T-helper 1 cell (primary cell): ENCODE data around the gene RALGAPA2.

Experiments used
- DNase-seq, 5 donors: peaks; one replicate each; pipeline ENCODE4 v3.0.0-alpha.2; 2012 to 2020

Gene RALGAPA2

DNA sequence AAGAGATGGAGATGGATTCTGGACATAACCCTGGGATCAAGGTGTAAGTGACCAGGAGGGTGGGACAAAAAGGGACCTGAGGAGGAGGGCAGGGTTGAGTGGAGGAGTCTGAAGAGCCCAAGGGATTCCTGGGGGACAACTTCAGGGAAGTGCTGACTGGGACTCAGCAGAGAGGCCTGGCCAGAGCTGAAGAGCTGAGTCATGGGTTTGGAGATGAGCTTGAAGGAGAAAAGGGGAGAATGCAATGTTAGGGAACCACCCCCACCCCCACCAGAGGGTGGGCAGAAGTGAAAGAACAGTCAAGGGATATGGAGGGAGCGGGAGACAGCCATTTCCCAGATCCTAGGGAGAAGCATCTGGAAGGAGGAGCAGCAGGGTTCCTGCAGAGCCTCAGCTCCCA lies 289.3 kb downstream of the RALGAPA2 start:
- no peak for DNase-seq

DNA sequence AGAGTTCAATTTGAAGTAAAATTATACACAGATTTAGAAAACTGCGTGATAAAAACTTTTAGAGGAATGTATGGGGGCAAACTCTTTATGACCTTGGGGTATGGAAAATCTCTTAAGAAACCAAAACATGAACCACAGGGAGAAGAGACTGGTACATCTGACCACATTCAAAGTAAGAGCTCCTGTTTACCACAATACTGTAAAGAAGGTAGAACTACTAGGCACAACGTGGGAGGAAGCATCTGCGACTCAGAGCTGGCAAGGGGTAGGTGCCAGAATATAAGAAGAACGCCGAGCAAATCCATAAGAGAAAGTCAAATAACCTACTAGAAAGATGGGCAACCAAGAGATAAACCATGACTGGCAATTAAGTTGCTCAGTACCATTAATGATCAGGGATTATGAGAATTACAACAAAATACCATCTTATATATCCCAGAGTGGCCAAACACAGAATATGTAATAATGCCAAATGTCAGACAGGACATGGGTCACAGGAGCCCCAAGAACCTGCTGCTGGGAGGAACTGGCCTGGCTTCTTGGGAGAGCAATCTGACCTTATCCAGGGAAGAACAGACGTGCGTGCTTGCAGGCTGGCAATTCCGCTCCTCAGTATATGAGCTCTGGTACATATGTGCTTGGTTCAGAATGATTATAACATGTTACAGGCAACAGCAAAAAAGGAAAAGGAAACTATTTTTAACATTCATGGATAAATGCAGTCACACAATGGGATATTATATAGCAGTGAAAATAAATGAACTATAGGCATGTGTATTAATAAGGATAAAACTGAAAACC lies 294.4 kb downstream of the RALGAPA2 start:
- DNase-seq = no peak

DNA sequence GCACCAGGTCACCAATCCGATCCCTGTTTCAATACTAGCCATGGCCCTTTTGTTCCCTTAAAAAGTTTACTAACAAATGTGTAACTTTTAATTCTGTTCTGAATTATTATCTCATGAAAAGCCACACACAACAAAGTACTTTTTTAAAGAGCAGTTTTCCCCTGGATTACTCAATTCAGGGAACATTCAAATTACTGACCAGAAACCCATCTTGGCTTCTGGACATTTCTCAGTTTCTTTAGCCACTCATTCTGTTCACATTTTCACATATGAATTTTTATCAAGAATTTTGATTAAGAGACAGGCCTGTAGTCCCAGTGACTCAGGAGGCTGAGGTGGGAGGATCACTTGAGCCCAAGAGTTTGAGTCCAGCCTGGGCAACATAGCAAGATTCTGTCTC lies 297.1 kb downstream of the RALGAPA2 start:
- DNase-seq = no peak

DNA sequence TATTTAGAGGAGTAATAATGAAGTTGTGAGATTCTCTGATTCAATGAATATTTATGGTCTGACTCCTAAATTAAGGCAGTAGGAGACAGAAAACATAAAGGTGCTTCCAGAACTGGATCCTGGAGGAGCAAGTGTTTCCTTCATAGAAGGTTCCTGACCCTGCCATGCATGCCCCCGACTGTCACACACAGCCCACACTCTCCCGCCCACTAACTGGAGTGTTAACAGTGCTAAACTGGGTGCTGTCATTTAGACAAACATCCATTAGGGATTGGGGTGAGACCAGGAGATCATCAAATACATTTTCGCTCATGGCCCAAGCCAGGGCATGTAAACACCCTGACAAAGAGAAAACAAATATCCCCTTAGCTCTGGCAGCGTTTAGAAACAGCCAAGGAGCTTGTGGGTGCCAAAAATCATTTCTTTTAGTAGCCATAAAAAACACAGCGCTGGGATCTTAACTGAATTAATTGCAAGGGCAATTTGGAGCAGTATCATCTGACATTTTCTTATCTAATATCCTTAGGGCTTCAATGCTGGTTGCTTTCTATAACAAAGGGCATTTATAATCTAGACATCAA lies 297.7 kb downstream of the RALGAPA2 start:
- DNase-seq = no peak

DNA sequence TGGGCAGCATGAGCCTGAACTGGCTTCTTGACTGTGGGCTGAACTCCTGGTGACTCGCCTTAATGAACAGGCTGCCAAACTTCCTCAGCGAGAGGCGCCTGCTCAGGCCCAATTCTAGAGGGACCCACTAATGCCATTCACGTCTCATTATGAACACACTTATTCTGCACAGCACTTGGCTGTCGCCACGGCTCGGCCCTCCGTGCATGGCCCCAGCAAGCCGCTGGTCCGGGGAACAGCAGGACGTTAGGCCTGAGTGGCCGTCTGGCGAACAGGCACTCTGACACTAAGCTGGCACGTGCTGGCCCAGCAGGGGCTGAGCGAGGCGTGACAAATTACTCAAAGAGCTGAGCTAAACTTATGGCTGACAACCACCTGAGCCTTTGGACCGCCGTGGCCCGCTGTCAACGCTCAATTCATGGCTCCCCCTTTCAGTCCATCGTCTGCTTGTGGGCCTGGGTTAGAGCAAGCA lies 298.6 kb downstream of the RALGAPA2 start:
- no peak for DNase-seq

DNA sequence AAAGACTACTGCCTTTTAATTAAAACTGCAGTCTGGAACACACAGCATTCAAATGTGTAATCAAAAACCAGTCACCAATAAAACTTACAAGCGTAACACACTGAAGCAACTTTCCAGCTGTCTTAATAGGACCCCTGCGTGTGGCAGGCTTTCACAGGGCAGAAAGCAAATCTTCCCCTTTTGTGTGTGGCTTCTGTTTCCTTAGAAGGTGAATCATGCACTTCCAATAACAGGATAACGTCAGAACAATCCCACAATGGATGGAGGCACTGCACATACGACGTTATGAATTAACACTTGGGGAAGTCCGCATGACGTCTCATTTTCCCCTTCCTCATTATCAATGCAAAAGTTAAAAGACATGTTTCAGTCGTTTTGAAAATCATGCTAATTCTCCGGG lies 299.7 kb downstream of the RALGAPA2 start:
- no peak for DNase-seq

DNA sequence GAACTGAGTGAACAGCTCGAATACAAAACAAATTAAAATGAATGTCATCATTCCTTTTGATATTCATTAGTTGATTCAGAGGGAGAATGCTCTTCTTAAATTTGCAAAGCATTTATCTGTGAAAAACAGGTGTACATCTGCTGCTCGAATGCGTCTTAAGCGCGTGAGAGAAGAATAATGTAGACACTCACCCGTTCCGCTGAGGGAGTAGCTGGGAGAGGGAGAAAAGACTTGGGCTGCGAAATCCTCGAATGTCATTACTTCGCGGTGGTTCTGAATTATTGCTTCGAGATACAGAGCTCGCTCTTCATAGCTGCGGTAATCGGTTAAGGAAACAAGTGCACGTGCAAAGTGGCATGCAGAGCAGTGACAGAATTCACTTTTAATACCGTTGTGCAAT lies 300.6 kb downstream of the RALGAPA2 start:
- no peak for DNase-seq

DNA sequence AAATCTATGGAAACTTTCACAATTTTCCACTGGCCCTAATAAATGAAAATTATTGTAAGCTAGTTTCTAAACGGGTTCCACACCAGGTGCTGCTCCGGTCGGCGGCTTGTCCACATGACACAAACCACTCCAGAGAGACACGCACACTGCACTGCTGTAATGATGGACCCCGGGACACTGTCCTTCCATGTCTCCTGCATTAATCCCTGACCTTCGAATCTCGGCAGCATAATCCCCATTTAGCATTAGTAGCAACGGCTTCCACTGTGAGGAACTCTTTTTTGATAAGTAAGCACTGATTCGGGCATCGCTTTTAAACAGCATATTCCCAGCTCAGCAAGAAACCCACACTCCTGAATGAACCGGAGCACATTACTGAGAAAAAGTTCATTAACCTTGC lies 301.0 kb downstream of the RALGAPA2 start:
- DNase-seq = no peak

DNA sequence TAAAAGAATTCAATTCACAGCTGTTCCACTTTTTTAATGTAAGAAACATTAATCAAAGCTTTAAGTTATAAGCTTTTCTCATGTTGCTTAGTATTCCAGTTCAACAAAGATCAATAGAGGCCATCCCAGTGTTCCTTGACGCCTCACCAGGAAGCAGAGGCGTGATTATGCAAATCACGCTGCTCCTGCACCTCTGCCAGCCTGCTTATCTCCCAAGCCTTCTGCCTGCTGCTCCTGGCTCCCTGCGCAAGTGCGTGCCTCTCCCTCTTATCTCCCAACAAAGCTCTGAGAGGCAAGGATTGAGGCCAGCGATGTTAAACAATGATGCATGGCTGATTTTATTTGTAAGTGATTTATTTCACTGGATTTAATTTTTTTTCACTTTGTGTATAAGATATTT lies 301.8 kb downstream of the RALGAPA2 start:
- no peak for DNase-seq

DNA sequence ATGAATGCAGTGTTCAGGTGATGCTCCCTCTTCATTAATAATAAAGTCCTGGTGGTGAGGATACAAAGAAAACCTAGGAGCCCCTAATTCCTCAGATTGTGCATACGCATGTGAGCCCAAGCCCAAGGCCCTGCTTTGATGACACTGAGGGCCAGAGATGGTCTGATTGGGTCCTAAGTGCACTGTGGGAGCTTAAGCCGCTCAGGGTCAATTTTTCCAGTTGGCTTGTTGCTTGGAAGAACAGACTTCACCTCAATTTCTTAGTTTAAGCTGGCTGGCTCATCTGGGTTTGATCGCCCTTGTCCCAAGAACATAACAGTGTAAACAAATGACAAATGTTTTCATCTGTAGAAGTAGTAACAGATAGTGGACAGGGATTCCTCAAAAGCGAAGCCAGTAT lies 303.1 kb downstream of the RALGAPA2 start:
- DNase-seq = no peak

DNA sequence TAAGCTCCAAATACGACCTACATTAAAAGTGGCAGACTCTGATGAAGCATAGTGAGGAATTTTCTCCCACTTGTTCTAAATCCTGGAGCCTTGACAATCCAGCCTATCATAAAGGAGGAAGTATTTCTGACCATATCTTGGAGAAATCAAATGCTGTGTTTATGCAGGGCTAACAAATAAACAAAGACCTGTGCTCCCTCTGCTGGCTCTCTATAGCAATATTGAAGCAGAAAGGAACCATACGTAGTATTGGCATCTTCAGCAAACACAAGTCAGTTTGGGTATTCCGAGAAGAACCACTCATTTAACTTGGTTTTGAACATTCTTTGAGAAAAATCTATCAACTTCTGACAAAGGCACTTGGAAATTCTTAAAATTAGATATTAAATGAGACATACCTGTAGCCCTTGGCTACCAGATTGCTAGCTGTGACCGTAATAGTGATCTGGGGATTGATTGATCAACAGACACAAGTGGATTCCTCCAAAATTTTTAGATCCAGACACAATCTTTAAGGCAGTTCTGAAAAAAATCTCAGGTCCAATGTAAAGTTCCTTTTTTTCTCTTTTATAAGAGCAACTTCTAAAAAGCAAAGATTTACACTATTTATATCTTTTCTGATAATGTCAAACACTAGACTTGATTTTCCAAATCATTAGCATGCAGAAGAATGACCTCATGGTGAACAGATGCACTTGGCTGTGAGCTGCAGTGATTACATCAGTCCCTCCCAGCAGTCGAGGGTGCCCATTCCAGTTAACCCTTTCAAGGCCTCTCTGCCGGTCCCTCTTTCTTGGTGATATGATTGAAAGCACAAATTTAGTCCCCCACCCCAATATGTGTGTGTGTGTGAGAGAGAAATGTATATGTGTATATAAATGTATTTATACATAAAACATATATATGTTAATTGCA lies 304.3 kb downstream of the RALGAPA2 start:
- DNase-seq = no peak

DNA sequence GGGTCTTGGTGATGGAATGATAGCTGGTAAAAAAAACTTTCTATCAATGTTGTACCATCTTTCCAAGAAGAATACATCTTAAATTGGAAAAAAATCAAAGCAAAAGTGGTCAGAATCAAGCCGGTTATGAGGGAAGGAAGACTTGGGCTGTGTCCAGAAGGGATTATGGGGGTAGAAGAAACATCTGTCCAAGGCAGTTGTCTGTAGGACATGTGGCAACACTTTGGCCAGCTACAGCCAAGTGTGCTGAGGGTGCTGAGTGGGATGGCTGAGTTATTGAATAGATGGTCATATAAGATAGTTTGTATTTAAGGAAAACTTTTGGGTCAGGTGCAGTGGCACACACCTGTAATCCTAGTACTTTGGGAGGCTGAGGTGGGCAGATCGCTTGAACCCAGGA lies 306.1 kb downstream of the RALGAPA2 start:
- DNase-seq = no peak

DNA sequence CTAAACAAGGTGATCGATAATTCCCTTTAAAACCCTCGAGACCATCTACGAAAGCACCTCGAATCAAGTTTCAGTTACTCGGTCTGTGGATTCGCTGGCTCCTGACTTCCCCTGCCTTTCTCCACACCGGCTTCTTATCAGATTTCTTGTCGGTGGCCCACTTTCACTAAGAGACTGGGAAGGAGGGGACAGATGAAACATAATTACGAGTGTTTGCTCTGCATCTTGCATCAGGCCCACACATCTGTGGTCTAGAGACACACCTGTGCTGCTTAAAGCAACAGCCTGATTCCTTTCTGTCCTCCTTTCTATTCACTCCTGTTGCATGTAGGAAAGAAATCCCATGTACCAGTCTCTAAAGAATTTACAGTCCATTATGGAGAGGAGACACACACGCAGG lies 306.8 kb downstream of the RALGAPA2 start:
- no peak for DNase-seq

DNA sequence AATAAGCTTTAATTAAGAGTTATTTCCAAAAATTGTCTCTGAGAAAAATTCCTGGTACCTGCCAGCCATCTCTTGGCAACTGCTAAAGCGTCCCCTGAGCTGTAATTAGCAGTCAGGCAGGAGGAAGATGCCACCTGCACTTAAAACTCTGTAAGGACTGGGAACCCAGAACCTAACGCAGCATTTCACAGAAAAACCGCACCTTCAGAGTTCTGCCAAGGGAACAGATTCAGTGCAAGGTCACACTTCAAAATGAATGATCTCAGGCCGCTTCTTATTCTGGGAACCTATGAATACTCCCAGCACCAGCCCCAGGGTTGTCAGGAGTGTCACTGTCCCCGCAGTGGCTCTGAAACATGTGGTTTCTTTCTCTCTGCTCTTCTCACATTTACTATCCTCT lies 307.8 kb downstream of the RALGAPA2 start:
- peak in 1 of 5 donors; percentile 9 for DNase-seq

DNA sequence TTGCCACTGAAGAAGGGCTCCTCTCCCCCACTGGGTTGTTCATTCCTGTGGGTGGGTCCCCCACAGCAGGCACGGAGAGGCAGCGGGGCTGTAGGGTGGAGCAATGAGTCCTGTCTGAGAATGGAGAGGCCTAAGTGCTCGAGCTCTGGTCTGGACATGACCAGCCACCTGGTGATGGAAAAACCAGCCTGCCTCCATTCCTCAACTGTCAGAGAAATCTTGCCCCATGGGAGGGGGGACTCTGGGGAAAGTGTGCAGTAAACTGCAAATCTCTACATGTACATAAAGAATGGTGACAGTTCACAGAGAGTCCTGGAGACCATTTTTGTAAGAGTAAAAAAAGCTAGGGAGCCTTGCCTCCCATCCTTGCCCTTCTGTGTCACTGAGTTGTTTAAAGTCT lies 310.5 kb downstream of the RALGAPA2 start:
- DNase-seq = no peak

DNA sequence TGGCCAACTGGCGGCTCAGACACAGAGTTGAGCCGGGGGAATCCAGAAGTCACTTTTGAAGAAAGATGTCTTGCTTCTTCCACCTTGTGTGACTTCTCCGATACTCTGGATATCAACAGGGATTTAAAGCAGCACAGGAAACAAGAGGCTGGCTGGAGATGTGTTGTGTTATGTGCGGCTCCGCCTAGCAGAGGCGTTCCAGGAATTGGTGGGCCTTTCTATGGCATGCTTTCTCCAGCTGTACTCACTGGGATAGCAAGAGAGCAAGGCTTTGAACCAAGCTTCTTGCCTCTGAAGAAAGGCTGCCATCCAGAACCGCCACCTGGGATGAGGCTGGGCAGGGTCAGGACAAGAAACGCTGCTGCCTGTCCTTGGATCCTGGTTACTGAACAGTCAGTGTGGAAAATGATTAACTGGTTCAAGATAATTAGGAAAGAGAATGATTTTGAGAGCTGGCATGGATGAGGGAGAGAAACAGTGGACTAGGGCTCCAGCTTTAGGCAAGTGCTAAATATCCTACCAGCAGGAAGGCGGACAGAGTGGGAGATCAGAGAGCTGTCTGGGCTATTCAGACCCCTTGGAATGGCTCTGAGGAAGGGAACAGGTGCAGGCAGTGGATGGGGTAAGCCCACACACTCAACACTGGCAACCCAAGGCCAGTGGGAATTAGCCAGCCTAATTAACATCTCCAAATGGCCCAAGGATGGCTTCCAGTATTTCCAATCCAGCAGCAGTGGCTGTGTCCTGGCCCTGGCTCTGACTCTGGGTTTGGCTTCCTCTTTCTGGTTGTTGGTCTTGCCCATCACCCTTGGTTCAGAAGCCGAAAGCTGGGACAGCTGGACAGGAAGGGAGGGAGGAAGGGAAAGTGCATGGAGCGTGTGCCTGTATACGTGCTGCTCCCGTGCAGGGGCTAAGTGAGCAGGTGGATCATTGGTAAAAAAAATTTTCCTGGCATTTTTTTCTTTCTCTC lies 312.6 kb downstream of the RALGAPA2 start:
- DNase-seq = no peak

DNA sequence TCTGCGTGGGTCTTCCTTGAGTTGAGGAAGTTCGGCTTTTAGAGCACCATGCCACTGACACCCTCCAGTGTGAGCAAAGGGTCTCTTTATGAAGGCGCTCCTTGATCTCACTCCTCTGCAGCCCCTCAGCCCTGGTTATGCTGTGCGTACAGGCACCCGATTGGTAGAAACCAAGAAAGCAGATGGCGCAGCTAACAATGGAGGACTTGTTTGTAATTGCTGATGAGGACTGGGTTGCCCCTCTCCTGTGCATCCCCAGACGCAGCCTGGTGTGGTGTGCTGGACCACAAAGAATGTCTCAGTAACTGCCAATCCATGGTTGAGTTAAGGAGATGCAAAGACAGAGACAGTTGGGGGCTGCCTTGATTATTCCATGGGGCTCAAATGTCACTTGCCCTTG lies 314.3 kb downstream of the RALGAPA2 start:
- DNase-seq = no peak

DNA sequence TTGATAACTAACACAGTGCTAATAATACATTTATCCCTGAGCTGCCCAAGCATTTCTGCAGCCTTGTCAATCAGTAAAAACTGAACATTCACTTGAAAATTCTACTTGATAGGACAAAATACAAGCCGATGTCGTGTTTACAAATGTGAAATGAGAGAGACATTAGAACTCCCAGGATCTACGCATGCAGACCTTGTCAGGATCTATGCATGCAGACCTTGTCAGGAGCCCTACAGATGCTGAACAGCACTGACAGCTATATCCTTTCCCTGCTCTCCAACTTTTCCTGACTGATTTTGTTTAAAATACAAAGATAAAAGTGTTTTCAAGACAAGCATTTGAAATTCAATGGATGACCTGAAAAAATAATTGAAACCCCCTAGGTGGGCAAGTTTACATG lies 315.6 kb downstream of the RALGAPA2 start:
- no peak for DNase-seq

DNA sequence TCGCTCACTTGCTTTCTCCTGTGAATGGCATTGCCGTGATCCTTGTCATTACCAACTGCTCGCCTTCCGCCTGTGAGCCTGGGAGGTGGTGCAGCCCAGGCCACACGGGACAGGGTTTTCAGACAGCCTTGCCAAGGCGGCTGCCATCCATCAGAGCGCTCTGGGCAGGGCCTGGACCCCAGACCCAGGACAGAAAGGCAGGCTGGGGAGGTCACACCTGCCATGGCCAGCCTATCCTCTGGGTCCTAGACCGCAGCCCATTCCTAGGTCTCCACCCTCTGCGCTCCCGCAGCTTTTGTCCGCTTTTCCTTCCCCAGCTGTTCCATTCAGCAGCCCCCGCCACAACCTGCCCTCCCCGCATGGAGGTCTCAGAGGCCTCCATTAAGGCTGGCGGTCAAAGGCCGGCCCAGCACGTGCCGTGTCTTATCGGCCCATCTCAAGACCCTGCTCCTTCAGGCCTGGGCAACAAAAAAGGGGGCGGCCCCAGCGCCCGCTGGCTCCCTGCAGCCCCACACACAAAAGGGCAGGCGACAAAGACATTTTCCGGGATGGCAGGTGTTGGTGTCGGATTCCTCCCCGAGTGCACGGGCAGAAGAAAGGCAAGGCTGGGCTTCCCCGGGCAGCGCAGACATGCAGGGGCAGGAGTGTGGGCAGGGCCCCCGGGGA lies 316.4 kb downstream of the RALGAPA2 start:
- DNase-seq = no peak

DNA sequence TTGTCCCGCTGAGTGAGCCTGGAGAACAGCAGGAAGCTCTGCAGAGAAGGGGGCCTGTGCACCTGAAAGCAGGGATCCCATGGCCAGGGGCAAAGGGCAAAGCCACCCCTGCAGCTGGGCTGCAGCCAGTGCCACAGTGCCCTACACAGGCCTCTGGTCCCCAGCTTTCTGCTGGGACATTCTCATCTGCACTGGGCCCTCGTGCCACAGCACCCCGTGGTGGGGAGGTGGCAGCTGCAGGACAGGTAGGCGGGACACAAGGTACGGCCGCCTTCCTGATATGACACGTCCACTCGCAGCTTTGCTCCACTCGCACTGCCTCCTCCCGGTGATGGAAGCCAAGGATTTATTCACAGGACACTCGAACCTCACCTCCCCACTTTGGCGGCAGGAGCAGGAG lies 317.4 kb downstream of the RALGAPA2 start:
- DNase-seq = no peak

DNA sequence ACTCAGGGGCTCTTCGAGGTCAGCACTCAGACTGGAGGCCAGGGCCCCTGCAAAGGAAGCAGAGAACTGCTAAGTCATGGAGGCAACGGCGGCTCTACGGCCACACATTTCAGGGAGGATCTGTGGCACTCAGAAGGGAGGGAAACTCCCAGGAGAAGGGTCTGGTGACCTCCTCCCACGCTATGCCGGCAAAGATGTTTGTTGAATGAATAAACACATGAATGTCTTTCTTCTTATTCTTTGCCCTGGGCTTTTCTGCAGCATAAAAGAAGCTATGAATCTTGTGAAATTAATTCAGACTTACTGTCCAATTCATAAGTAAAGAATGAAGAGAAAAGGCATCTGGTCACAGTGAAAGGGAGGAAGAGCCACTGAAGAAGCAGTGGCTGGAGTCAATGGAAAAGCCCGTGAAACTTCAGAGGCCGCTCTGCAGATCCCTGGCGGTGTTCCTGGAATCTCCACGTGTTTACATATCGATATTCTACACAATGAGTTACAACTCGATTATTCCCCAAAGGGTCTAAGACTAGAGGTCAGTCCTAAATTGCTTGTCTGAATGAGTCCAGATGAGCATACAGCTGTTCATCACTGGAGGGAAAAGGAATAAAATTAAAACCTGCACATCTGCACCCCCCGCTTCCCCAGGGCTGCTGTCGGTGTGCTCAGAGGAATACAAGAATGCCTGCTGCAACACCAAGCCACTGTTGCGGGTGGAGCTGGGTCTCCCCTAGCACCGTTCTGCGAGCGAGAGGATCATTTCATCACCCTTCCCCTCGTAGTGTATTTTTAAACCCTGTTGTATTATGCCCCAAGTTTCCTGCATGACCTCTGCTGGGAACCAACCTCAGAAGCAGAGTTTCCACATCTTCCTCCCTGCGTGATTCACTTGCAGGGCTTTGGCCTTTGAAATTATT lies 319.0 kb downstream of the RALGAPA2 start:
- no peak for DNase-seq
